Psoas muscle (tissue), 8 donors: ENCODE results near the gene KCNG2. TPM values are rescaled to one million over a fixed set of nuclear protein-coding genes. Genes with fewer than 3 reads are reported as not detected.

Experiments
- ATAC-seq, 4 donors: fragments of 200-7000 bp; cut with Tn5 transposase; one replicate each; pipeline ENCODE4 v1.9.1; 2020; ENCODE audit warnings: moderate library complexity in 3 of 4, mild to moderate bottlenecking in 2 of 4
- DNase-seq, 2 donors: peaks; one replicate each; pipeline ENCODE4 v3.0.0-alpha.2; 2020
- H3K27ac ChIP-seq: fragments of 200-600 bp; one replicate; pipeline ENCODE4 v1.8.0; 2022
- H3K27me3 ChIP-seq, 3 donors: fragments of 200-600 bp in 1 of 3; one replicate each; pipeline versions ENCODE4 v1.6.1 to v1.8.0; 2013 to 2022; ENCODE audit warnings: low read length in 2 of 3, mild to moderate bottlenecking in 2 of 3, moderate library complexity in 1 of 3; ENCODE audit not compliant: insufficient read depth in 3 of 3
- H3K36me3 ChIP-seq, 2 donors: fragments of 200-600 bp in 1 of 2; one replicate each; pipeline versions ENCODE4 v1.6.1 to v1.8.0; 2013 to 2022; ENCODE audit warnings: low read depth in 1 of 2, mild to moderate bottlenecking in 1 of 2, moderate library complexity in 1 of 2; ENCODE audit not compliant: insufficient read depth in 1 of 2
- H3K4me1 ChIP-seq: fragments of 200-600 bp; one replicate; pipeline ENCODE4 v1.8.0; 2022
- H3K4me3 ChIP-seq: fragments of 200-600 bp; one replicate; pipeline ENCODE4 v1.8.0; 2022; ENCODE audit warnings: mild to moderate bottlenecking
- H3K9me3 ChIP-seq: fragments of 200-600 bp; one replicate; pipeline ENCODE4 v1.8.0; 2022
- WGBS, 3 donors: extraction: QIAGEN DNeasy Blood & Tissue Kit; methylation state at CpG; one replicate each; pipeline versions ENCODE4 v1.1.6 to v1.1.7; 2013; 5-methylcytosine and 5-hydroxymethylcytosine counted together
- intact Hi-C, 2 donors: fragments of 100-400 bp; cut with DNase I; formaldehyde crosslinking; loops; one replicate each; pipeline versions ENCODE4 v1.11.0 to v1.14.2; 2022
- polyA plus RNA-seq, 3 donors: library from polyadenylated mRNA; stranded (reverse); fragments of 200-250 nt; gene quantifications; one replicate each; pipeline ENCODE4 v1.2.3, GENCODE V29; 2013
- total RNA-seq, 4 donors: library from RNA; stranded (reverse); fragmentation: NEBNext Ultra II Directional in 2 of 4; extraction: Animal tissue kit (Norgen Biotek cat#: 25700) in 2 of 4; gene quantifications; one replicate each; pipeline versions ENCODE4 v1.2.1 to v1.2.4, GENCODE V29; 2021 to 2023
- TF ChIP-seq, protein P1 (sequence below): fragments of 200-600 bp; IDR thresholded peaks from one replicate; pipeline ENCODE4 v1.8.0; 2022; ENCODE audit warnings: antibody characterized with exemption
- donor health status: healthy with polysubstance abuse.
- donor health status: DM: no; HTN: no; CAD: no; lungs with moderate emphysema.
- donor health status: Bipolar disorder and iron deficiency.
- donor health status: healthy.
- donor health status: DM: yes; HTN: yes; CAD: no.
- donor health status: DM: no; HTN: no; CAD: no.
- donor health status: DM: no; HTN: no; CAD: no.
- donor health status: DM: yes; HTN: yes; CAD: no.

KCNG2 gene
- total and polyA plus RNA-seq, 7 donors, result 0.04 to 0.54 (median 0.27) TPM; not detected in 2

DNA sequence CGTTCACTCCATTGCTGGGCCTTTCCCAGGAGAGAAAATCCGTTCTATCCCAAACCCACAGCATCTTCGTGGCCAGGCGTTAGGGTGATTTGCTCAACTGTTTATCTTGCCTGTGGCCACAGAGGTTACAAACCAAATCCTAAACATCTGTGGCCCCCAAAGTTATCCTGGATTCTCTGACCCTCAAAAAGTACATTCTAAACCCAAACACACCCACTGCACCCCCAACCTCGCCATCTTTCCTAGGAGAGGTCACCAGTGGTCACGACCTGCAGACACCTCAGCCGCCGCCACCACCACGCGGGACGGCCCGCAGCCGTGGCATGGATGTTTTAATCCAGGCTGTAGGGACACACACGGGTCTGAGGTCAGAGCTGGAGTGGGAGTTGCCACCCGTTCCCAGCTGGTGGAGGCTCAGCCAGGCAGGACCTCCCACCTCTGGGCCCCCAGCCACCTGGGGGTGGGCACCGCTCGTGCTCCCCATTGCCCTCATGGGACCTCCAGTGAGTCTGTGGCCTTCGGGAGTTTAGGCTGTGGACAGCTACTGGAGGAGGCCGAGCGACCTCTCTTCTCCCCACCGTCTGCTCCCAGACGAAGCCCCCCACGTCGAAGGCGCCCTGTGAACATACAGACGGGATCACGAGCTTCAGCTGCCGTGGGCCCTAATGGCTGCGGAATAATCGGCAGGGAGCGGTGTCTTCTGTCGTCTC, 72.0 kb downstream of the KCNG2 start:
- Histone ChIP-seq H3K27ac (no peak overlapping the region), H3K9me3 (no peaks in the 10 kb centered on the region), H3K27me3 (peaks cover 0 to 17% (median 17%) of the 10 kb centered on the region in 3 donors), H3K4me3 (no peak overlapping the region), H3K4me1 (no peaks in the 10 kb centered on the region), H3K36me3 (no peaks in the 10 kb centered on the region)
- ATAC-seq (no peak), DNase-seq (no peak)
- 76 to 79% (median 78%) methylated on average over 31 to 32 of the region's 32 CpGs for WGBS, 3 donors
- TF ChIP-seq, protein P1, sequence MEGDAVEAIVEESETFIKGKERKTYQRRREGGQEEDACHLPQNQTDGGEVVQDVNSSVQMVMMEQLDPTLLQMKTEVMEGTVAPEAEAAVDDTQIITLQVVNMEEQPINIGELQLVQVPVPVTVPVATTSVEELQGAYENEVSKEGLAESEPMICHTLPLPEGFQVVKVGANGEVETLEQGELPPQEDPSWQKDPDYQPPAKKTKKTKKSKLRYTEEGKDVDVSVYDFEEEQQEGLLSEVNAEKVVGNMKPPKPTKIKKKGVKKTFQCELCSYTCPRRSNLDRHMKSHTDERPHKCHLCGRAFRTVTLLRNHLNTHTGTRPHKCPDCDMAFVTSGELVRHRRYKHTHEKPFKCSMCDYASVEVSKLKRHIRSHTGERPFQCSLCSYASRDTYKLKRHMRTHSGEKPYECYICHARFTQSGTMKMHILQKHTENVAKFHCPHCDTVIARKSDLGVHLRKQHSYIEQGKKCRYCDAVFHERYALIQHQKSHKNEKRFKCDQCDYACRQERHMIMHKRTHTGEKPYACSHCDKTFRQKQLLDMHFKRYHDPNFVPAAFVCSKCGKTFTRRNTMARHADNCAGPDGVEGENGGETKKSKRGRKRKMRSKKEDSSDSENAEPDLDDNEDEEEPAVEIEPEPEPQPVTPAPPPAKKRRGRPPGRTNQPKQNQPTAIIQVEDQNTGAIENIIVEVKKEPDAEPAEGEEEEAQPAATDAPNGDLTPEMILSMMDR, result no peak
- intact Hi-C loops, result no loop called here

DNA sequence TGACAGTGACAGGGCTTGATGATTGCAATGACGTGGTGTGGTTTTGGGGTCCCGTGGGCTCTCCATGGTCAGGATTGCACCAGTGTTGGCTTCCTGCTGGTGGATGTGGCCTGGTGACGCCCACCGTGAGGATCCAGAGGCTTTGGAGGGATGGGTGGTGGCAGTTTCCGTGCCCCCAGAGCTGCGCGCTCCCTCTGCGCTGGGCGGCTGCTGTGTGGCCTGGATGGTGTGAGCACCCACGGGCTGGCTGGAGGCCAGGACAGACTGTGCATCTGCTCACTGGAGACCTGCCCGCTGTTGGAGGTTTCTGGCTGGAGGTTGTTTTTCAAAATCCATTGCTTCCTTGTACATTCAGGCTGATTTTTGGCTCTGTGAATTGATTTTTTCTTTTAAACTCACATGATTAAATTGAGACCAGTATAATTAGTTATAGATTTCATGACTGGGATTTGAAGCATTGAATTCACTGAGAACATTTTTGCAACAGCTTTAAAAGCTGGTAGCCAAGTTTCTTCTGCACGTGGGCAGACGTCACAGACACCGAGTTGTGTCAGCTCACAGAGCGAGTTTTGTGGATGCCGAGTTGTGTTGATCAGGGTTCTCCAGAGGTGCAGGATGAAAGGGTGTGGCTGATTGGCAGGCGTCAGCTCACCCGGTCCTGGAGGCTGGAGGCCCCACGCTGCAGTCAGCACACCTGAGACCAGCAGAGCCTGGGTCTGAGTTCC, 72.7 kb downstream of the KCNG2 start:
- intact Hi-C loops, result no loop called here
- Histone ChIP-seq H3K9me3 (no peaks in the 10 kb centered on the region), H3K36me3 (no peaks in the 10 kb centered on the region), H3K27ac (no peak overlapping the region), H3K4me3 (no peak overlapping the region), H3K4me1 (no peaks in the 10 kb centered on the region), H3K27me3 (peaks cover 0 to 17% (median 17%) of the 10 kb centered on the region in 3 donors)
- WGBS, 3 donors, result 36 to 58% (median 47%) methylated on average over 19 of the region's 19 CpGs
- ATAC-seq (no peak), DNase-seq (peak in 1 of 2 donors; percentile 15)
- TF ChIP-seq, protein P1, result no peak

DNA sequence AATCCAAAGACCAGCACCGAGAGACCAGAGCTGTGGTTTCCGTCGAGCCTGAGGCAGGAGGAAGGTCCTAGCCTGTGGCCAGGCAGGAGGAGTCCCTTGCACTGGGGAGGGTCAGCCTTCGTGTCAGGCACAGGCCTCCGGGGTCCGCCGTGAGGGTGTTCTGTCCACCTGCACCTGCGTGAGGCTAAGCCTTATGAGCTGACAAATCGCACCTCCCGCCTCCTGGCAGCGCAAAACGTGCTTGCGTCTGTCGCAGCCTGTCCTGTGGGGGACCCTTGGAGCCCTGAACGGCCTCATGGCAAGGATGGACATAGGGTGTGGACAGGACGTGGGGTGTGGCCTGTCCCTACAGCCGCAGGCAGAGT, 73.3 kb downstream of the KCNG2 start:
- peak in 1 of 2 donors; percentile 38 for DNase-seq
- Histone ChIP-seq H3K36me3 (no peaks in the 10 kb centered on the region), H3K4me1 (no peaks in the 10 kb centered on the region), H3K4me3 (no peak overlapping the region), H3K27me3 (peaks cover 0 to 22% (median 19%) of the 10 kb centered on the region in 3 donors), H3K9me3 (no peaks in the 10 kb centered on the region), H3K27ac (no peak overlapping the region)
- intact Hi-C loops, result no loop called here
- ATAC-seq, result no peak
- WGBS, 3 donors, result 68 to 72% (median 70%) methylated on average over 17 of the region's 17 CpGs
- TF ChIP-seq, protein P1, result no peak

DNA sequence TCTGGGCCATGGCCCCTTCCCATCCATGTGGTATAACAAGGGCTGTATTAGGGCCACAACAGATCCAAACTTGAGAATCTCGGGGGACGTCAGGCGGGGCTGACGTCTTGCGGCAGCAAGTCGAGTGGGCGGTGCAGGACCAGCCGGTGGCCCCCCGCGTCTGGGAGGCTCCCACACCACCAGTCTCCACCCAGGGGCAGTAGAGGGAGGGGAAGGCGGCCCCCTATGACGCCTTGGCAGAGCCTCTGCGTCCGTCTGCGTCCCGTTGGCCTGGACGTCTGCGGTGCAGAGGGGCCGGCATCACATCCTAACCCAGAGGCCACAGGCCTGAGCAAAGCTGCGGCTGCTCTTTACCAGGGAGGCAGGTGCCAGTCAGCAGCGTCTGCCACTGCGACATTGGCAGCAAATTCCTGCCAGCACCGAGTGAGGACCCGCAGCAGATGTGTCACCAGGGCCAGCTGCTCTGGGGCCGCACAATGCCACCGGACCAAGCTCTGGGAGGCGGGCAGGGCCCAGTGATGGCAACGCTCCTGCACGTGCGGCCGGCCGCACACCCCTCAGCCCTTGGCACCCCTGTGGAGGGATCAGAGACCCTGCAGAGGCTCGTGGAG, 73.8 kb downstream of the KCNG2 start:
- no peak overlapping the region for H3K27ac ChIP-seq
- intact Hi-C loops, result no loop called here
- H3K27me3 ChIP-seq, result peaks cover 0 to 28% (median 19%) of the 10 kb centered on the region in 3 donors
- DNase-seq (peak in 1 of 2 donors; percentile 26), ATAC-seq (no peak)
- H3K36me3 ChIP-seq, result no peaks in the 10 kb centered on the region
- TF ChIP-seq, protein P1, result no peak
- 37 to 59% (median 41%) methylated on average over 32 to 33 of the region's 33 CpGs for WGBS, 3 donors
- no peaks in the 10 kb centered on the region for H3K9me3 ChIP-seq
- no peak overlapping the region for H3K4me3 ChIP-seq
- H3K4me1 ChIP-seq, result no peaks in the 10 kb centered on the region
